ENCODE results near the gene TMEM116. TPM values are rescaled to one million over a fixed set of nuclear protein-coding genes. Genes with fewer than 3 reads are reported as not detected.

The TMEM116 gene
- total and polyA plus RNA-seq, 5 donors, result 9.3 to 24.1 (median 17.1) TPM

- WGBS, result 88% methylated on average over 11 of the region's 11 CpGs
Measured at GRCh38 chr12:111887926-111888745, 124.8 kb downstream of the TMEM116 start.

GRCh38 chr12:111886662-111887545 lies 126.1 kb downstream of the TMEM116 start:
- Histone ChIP-seq H3K4me1 (ENCODE audit: control insufficient read depth, insufficient read depth, low read length) (no peaks in the 10 kb centered on the region), H3K4me3 (ENCODE audit: low read length) (no peak overlapping the region), H3K27ac (ENCODE audit: low read length) (no peak overlapping the region), H3K9me3 (ENCODE audit: control insufficient read depth, low read length) (no peaks in the 10 kb centered on the region), H3K27me3 (ENCODE audit: control insufficient read depth, insufficient read depth) (no peaks in the 10 kb centered on the region)
- ATAC-seq, result peak; percentile 34 to 60
- intact Hi-C loops (cut with DNase I), result no loop called here
- WGBS, result 73% methylated on average over 7 of the region's 7 CpGs
- no peak for DNase-seq

More at GRCh38 chr12:111887926-111888745, 124.8 kb downstream of the TMEM116 start:
- Histone ChIP-seq H3K27ac (ENCODE audit: low read length) (no peak overlapping the region), H3K9me3 (ENCODE audit: control insufficient read depth, low read length) (no peaks in the 10 kb centered on the region), H3K27me3 (ENCODE audit: control insufficient read depth, insufficient read depth) (no peaks in the 10 kb centered on the region), H3K4me1 (ENCODE audit: control insufficient read depth, insufficient read depth, low read length) (no peaks in the 10 kb centered on the region), H3K4me3 (ENCODE audit: low read length) (no peak overlapping the region)
- intact Hi-C loops (cut with DNase I), result no loop called here
- ATAC-seq (peak in 1 of 2 donors; percentile 36), DNase-seq (peak in 1 of 3 donors; percentile 47)

- H3K27me3 ChIP-seq (ENCODE audit: control insufficient read depth, insufficient read depth), result no peaks in the 10 kb centered on the region
- WGBS, result 98% methylated on average over 1 of the region's 1 CpG
- DNase-seq, result no peak
- no peaks in the 10 kb centered on the region for H3K9me3 ChIP-seq (ENCODE audit: control insufficient read depth, low read length)
- no peak for ATAC-seq
- intact Hi-C loops (cut with DNase I), result no loop called here
- no peak overlapping the region for H3K27ac ChIP-seq (ENCODE audit: low read length)
- H3K4me3 ChIP-seq (ENCODE audit: low read length), result no peak overlapping the region
- no peaks in the 10 kb centered on the region for H3K4me1 ChIP-seq (ENCODE audit: control insufficient read depth, insufficient read depth, low read length)
Measured at GRCh38 chr12:111881716-111882115, 131.2 kb downstream of the TMEM116 start.

Small RNAs within 50 kb of the gene (microRNA-seq; reads per million reads assigned to microRNA genes)
- 0 reads per million in 2 donors for gene MIR3657

Other genes starting within 250 kb of the TMEM116 start
- 100 to 1,000 TPM; 307 to 423 (median 349) TPM for gene ALDH2, start 246.2 kb downstream of the TMEM116 start, total RNA-seq
- gene ALDH2, start 246.2 kb downstream of the TMEM116 start, polyA plus RNA-seq, result 284 TPM
- 10 to 100 TPM; 26.4 to 35.0 (median 28.5) TPM for gene MAPKAPK5, start 170.9 kb downstream of the TMEM116 start, total RNA-seq
- gene MAPKAPK5, start 170.9 kb downstream of the TMEM116 start, polyA plus RNA-seq, result 12.6 TPM
- gene ERP29, start 261 bp upstream of the TMEM116 start, total RNA-seq, result 10 to 100 TPM; 39.0 to 58.3 (median 55.5) TPM
- 44.8 TPM for gene ERP29, start 261 bp upstream of the TMEM116 start, polyA plus RNA-seq
- gene NAA25, start 95.6 kb upstream of the TMEM116 start, total RNA-seq, result 10 to 100 TPM; 15.3 to 21.7 (median 18.0) TPM
- 4.6 TPM for gene NAA25, start 95.6 kb upstream of the TMEM116 start, polyA plus RNA-seq
- gene TRAFD1, start 112.4 kb upstream of the TMEM116 start, total RNA-seq, result 10 to 100 TPM; 21.9 to 24.5 (median 23.9) TPM
- 13.4 TPM for gene TRAFD1, start 112.4 kb upstream of the TMEM116 start, polyA plus RNA-seq

All from right cardiac atrium (tissue), 5 donors.